GM10248 (cell line): ENCODE results near the gene ACTRT2.

ENCODE experiments used
- CTCF ChIA-PET: fragments of 300-600 bp; sonication (Branson Sonifier 250); formaldehyde crosslinking; extraction: SDS; loops from one replicate; lab custom pipeline; 2021; ENCODE audit warnings: antibody characterized with exemption; lab: Yijun Ruan, JAX
- POLR2A ChIA-PET: fragments of 350-650 bp; sonication (Branson Sonifier 250); formaldehyde crosslinking; extraction: SDS; loops from one replicate; lab custom pipeline; 2020; ENCODE audit warnings: antibody characterized with exemption; lab: Yijun Ruan, JAX
- DNase-seq: peaks from one replicate; pipeline ENCODE4 v3.0.0; 2012; ENCODE audit errors: extremely low spot score
- TF ChIP-seq, protein P1 (sequence below): IDR thresholded peaks from 2 replicates; pipeline ENCODE4 v1.5.1; 2012; ENCODE audit warnings: mild to moderate bottlenecking, low read depth; ENCODE audit errors: extremely low read depth, missing control alignments, control extremely low read depth

ACTRT2 gene

DNA sequence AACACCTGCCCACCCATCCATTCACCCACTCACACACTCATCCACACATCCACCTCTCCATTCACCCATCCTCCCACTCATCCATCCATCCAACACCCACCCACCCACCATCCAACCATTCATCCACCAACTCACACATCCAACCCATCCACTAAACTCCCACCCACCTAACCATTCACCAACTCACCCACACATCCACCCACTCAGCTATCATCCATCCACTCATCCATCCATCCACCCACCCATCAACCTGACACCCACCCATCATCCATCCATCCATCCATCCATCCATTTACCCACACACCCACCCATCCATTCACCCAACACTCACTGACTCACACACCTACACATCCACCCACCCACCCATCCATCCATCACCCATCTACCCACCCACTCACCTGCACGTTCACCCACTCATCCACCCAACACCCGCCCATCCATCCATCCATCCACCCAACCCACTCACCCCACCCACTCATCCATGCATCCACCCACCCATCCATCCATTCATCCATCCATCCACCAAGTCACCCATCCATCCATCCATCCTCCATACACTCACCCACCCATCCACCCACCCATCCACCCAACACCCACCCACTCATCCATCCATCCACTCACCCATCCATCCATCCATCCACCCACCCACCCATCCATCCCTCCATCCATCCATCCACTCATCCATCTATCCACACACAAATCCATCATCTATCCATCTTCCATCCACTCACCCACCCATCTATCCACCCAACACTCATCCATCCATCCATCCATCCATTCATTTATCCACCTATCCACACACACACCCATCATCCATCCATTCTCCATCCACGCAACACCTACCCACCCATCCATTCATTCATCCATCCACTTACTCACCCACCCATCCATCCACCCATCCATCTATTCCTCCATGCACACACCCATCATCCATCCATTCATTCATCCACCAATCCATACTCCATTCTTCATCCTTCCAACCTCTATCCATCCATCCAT, 30.3 kb downstream of the ACTRT2 start:
- DNase-seq: no peak
- ChIA-PET CTCF (no interaction called here), POLR2A (no interaction called here)
- TF ChIP-seq, protein P1, sequence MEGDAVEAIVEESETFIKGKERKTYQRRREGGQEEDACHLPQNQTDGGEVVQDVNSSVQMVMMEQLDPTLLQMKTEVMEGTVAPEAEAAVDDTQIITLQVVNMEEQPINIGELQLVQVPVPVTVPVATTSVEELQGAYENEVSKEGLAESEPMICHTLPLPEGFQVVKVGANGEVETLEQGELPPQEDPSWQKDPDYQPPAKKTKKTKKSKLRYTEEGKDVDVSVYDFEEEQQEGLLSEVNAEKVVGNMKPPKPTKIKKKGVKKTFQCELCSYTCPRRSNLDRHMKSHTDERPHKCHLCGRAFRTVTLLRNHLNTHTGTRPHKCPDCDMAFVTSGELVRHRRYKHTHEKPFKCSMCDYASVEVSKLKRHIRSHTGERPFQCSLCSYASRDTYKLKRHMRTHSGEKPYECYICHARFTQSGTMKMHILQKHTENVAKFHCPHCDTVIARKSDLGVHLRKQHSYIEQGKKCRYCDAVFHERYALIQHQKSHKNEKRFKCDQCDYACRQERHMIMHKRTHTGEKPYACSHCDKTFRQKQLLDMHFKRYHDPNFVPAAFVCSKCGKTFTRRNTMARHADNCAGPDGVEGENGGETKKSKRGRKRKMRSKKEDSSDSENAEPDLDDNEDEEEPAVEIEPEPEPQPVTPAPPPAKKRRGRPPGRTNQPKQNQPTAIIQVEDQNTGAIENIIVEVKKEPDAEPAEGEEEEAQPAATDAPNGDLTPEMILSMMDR: no peak

DNA sequence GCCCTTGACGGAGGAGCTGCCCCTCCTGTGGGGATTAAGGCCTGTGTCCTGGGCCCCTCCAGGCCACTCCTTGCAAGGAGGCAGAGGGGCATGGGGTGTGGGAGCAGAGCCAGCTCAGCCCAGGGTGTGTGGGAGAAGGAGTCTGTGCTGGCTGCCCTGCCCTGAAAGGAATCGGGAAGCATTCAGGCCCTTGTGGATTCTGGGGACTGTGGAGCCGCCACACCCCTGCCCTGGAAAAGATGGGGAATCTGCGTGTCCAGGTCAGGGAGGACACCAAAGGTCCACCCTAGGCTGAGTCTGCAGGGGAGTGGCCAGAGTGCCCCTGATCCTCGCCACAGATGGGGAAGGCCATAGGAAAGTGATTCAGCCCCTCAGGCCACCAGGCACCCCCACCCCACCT, 31.2 kb downstream of the ACTRT2 start:
- POLR2A ChIA-PET: no interaction called here
- DNase-seq: no peak
- TF ChIP-seq, protein P1: no peak
- CTCF ChIA-PET: no interaction called here

DNA sequence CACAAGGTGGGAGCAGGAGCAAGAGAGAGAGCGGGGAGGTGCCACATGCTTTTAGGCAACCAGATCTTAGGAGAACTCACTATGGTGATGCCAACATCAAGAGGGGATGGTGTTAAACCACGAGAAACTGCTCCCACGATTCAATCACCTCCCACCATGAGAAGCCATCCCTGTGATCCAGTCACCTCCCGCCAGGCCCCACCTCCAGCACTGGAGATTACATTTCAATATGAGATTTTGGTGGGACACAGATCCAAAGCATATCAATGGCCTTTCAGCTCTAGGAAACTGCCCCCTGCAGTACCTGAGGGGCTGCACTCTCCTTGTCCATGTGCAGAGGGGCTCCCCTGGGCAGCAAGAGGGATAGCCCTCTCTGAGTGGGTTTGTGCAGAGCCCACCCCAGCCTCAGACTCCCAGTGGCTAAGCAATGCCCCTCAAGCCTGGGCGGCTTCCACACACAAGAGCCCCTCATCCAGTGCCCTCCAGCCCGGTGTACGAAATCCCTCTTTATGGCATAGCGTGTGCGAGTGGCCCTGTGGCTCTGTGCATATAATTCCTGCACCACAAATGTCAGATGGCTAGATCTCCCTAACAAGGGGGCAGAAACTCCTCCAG, 32.2 kb downstream of the ACTRT2 start:
- DNase-seq: no peak
- TF ChIP-seq, protein P1: no peak
- CTCF ChIA-PET: no interaction called here
- POLR2A ChIA-PET: no interaction called here

DNA sequence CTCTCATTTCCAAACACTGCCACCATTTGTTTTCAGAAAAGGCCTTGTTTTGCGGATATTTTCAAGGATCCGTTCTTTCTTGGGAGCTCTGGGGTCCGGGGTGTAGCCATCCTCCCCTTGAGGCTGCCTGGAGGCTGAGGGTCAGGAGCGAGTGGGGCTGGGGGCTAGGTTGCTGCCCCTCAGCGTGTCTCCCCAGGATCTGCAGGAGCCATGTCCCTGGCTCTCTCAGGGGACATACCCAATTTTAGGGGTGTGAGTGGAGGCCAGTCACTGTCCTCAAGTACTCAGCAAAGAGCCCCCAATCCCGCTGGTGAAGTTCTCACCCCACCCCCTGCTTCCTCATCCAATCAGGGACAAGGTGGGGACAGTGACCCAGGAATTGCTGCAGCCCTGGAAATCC, 32.7 kb downstream of the ACTRT2 start:
- ChIA-PET POLR2A (no interaction called here), CTCF (no interaction called here)
- no peak for DNase-seq
- TF ChIP-seq, protein P1: no peak

DNA sequence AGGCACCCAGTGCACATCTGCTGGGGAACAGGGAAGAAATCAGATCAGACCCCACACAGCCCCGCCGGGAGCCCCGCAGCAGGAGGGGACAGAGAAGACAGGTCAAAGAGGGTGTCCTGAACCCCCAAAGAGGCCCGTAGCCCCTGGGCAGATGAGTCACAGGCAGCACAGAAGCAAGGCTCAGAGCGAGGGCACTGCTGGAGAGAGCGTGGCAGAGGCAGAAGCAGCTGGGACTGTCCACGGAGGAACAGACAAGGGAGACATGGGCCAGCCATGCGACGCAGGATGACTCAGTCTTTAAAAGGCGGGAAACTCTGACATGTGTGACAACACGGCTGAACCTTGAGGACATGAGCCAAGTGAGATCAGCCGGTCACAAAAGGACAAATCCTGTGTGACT, 33.2 kb downstream of the ACTRT2 start:
- no peak for DNase-seq
- TF ChIP-seq, protein P1: no peak
- ChIA-PET CTCF (no interaction called here), POLR2A (no interaction called here)

DNA sequence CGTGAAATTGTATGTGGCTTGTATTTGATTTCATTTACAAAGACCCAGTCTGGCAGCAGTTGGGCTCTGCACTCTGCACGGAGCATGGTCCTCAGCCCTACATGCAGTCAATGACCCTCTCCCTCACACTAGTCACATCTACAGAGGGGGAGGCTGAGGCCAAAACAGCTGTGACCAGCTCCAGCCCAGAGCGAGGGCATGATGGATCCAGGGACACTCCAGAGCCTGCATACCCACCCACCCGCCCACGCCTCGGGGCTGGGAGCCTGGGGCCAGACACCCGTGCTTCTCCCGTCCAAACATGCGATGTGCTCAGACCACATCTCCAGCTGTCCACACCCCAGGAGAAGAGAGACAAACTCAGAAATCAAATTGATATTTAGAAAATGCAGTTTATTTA, 33.8 kb downstream of the ACTRT2 start:
- TF ChIP-seq, protein P1: no peak
- ChIA-PET CTCF (no interaction called here), POLR2A (no interaction called here)
- DNase-seq: no peak
